ENCODE data around the gene CDC23.

The CDC23 gene

GRCh38 chr5:138226910-138227309 is 13.8 kb upstream of the CDC23 start:
- TF ChIP-seq FOXP2 (optimal IDR thresholded peaks at IDR 0.05; ENCODE audit: borderline replicate concordance, extremely low read depth, extremely low read length, insufficient read depth) (no peak), TAF1 (IDR thresholded peaks at IDR 0.05; ENCODE audit: borderline replicate concordance, insufficient read depth, low read length) (no peak), REST (IDR thresholded peaks at IDR 0.05; ENCODE audit: insufficient read depth in 1 of 2, low read depth in 2 of 2, low read length in 2 of 2) (no peak), SIN3A (IDR thresholded peaks at IDR 0.05; ENCODE audit: borderline replicate concordance, insufficient read depth, low read length) (no peak), POLR2AphosphoS5 (IDR thresholded peaks at IDR 0.05; ENCODE audit: low read depth, low read length) (no peak)

- TF ChIP-seq SIN3A (IDR thresholded peaks at IDR 0.05; ENCODE audit: borderline replicate concordance, insufficient read depth, low read length) (no peak), FOXP2 (optimal IDR thresholded peaks at IDR 0.05; ENCODE audit: borderline replicate concordance, extremely low read depth, extremely low read length, insufficient read depth) (no peak), POLR2AphosphoS5 (IDR thresholded peaks at IDR 0.05; ENCODE audit: low read depth, low read length) (no peak), TAF1 (IDR thresholded peaks at IDR 0.05; ENCODE audit: borderline replicate concordance, insufficient read depth, low read length) (no peak), REST (IDR thresholded peaks at IDR 0.05; ENCODE audit: insufficient read depth in 1 of 2, low read depth in 2 of 2, low read length in 2 of 2) (no peak)
Observed at GRCh38 chr5:138224712-138225111, 11.6 kb upstream of the CDC23 start.

GRCh38 chr5:138223532-138223931 is 10.4 kb upstream of the CDC23 start:
- TF ChIP-seq REST (IDR thresholded peaks at IDR 0.05; ENCODE audit: insufficient read depth in 1 of 2, low read depth in 2 of 2, low read length in 2 of 2) (no peak), TAF1 (IDR thresholded peaks at IDR 0.05; ENCODE audit: borderline replicate concordance, insufficient read depth, low read length) (no peak)

- TF ChIP-seq TAF1 (IDR thresholded peaks at IDR 0.05; ENCODE audit: borderline replicate concordance, insufficient read depth, low read length) (no peak), SIN3A (IDR thresholded peaks at IDR 0.05; ENCODE audit: borderline replicate concordance, insufficient read depth, low read length) (no peak), POLR2AphosphoS5 (IDR thresholded peaks at IDR 0.05; ENCODE audit: low read depth, low read length) (no peak), REST (IDR thresholded peaks at IDR 0.05; ENCODE audit: insufficient read depth in 1 of 2, low read depth in 2 of 2, low read length in 2 of 2) (no peak), FOXP2 (optimal IDR thresholded peaks at IDR 0.05; ENCODE audit: borderline replicate concordance, extremely low read depth, extremely low read length, insufficient read depth) (no peak)
Observed at GRCh38 chr5:138216799-138217198, 3.7 kb upstream of the CDC23 start.

GRCh38 chr5:138212828-138213160 is 329 bp downstream of the CDC23 start:
- TF ChIP-seq POLR2AphosphoS5 (IDR thresholded peaks at IDR 0.05; ENCODE audit: low read depth, low read length), result no peak
